GM12872 (cell line): ENCODE results near the gene TMEM100.

Experiments
- TF ChIP-seq, protein P1 (sequence below): IDR thresholded peaks from 3 replicates; pipeline ENCODE4 v1.5.1; 2011; ENCODE audit warnings: low read depth, mild to moderate bottlenecking, low read length, moderate library complexity; ENCODE audit not compliant: insufficient read depth

TMEM100 gene

DNA sequence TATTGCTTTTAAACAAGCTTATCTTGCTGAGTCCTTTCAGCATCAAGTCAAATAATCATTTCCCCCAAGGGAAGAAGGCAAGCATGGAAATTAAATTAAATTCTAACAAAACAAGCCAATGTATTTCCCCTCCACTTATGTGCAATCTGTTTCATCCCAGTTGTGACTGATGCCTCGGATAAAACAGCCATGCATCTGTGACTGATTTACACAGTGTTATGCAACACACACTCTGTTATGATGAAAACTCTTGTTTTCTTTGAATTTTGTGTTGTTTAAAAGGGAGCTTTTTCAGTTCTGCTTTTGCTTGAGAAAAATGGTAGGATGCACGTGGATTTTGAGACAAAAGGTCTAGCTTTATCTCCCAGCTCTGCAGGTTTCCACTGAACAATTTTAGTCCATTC, 32.6 kb downstream of the TMEM100 start:
- TF ChIP-seq, protein P1, sequence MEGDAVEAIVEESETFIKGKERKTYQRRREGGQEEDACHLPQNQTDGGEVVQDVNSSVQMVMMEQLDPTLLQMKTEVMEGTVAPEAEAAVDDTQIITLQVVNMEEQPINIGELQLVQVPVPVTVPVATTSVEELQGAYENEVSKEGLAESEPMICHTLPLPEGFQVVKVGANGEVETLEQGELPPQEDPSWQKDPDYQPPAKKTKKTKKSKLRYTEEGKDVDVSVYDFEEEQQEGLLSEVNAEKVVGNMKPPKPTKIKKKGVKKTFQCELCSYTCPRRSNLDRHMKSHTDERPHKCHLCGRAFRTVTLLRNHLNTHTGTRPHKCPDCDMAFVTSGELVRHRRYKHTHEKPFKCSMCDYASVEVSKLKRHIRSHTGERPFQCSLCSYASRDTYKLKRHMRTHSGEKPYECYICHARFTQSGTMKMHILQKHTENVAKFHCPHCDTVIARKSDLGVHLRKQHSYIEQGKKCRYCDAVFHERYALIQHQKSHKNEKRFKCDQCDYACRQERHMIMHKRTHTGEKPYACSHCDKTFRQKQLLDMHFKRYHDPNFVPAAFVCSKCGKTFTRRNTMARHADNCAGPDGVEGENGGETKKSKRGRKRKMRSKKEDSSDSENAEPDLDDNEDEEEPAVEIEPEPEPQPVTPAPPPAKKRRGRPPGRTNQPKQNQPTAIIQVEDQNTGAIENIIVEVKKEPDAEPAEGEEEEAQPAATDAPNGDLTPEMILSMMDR = no peak

DNA sequence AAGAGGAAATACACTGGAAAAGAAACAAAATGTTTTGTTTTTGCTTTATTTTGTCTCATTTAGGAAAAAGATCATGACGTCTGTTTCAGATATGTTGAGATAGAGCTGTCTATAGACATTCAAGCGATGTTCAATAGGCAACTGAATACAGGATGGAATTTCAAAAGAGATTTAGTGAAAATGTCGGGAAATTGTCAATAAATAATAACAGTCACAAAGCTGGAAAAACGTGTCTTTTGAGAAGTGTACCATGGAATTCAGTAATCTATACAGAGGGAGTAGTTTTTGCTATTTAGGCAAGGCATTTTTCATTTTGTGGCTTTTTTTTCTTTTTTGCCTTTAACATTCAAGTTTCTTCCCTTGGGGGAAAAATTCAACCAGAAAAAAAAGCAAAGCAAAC, 33.0 kb downstream of the TMEM100 start:
- TF ChIP-seq, protein P1 = no peak

DNA sequence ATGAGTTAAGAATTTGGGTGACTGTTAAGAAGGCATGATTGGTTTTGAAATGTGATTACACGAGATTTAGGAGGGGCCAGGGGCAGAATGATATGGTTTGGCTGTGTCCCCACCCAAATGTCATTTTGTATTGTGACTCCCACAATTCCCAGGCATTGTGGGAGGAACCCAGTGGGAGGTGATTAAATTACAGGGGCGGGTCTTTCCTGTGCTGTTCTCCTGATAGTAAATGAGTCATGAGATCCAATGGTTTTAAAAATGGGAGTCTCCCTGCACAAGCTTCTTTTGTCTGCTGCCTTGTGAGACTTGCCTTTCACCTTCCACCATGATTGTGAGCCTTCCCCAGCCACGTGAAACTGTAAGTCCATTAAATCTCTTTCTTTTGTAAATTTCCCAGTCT, 34.6 kb downstream of the TMEM100 start:
- TF ChIP-seq, protein P1 = no peak

DNA sequence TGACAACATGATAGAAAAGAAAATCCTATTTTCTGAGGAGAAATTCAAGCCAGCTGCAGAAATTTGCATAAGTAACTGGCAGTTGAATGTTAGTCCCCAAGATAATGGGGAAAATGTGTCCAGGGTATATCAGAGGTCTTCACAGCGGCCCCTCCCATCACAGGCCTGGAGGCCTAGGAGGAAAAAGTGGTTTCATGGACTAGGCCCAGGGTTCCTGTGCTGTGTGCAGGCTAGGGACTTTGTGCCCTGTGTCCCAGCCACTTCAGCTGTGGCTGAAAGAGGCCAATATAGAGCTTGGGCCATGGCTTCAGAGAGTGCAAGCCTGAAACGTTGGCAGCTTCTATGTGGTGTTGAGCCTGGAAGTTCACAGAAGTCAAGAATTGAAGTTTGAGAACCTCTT, 35.6 kb downstream of the TMEM100 start:
- TF ChIP-seq, protein P1 = no peak

DNA sequence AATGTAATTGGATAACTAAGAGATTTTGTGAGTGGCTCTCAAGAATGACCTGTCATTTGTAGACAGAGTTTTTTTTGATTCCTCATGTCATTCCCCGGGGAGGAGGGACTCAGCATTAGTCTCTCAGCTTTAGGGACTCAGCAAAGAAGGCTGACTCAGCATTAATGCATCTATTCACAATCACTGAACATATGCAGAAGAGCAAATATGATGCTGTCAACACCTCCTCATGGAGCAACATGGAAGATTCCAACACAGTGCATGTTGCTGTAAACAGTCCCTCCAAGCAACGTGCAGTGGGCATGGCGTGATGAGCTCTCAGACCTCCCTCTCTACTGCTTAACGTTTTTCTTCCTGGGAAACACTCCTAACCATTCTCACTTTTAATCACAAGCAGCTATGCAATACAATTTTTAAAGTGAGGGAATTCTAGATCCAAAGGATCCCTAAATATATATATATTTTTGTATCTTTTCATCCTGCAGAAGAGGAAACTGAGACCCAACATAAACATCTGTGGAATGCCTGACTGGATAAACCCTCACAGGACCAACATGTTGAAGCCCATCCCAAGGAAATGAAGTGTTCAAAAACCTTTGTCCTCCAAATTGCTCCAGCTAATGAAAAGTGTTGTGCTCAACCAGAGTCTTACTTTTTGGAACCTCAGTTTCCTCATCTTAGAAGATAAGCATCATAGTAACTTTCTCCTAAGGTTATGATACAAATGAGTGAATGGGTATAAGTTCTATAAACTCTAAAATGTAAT, 38.9 kb downstream of the TMEM100 start:
- TF ChIP-seq, protein P1 = no peak

DNA sequence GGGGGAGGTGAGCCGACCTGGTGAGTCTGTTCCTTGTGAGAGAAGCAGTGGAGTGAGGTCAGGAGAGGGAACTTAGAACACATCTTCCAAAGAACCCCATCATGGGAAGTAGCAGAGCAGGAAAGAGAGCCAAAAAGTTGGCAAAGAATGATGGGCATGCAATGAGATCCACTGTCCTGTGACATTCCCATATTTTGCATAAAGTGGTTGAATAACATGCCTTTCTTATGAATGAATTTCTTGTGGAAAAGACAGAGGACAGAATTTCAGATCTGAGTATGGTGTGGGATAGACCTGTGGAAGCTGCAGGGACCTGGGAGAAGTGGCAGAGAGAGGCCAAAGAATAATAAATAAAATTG, 41.3 kb downstream of the TMEM100 start:
- TF ChIP-seq, protein P1 = no peak

DNA sequence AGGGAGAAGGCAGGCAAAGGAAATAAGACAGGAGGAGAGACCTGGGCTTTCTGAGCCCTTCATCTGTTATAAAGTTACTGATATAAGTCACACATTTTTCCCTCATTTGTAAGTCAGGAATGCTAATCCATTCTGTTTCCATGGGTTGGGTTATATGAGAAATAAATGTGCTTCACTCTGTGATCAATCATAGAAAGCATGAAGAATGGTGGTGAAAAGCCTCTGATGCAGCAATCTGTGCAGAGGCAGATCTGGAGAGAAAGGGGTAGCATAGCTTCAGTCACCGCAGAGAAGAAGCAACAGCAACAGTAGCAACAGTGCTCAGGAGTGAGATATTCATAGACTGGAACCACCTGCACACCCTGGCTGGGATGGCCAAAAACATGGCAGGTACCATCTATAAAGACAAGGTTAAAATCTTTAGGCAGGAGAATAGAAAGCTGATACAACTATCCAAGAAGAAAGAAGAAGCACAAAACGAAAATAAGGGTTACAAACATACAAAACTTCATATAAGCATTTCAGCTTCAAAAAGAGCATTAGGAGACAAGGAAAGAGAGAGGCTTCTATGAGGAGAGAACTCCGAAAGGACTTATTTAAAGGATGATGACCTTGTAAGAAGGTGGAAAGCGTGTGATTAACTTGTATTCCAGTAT, 41.9 kb downstream of the TMEM100 start:
- TF ChIP-seq, protein P1 = no peak
